Stimulated activated CD8-positive, alpha-beta memory T cell treated with anti-CD3 and anti-CD28 coated beads, Interleukin-7, amount 100 ng/mL, for 24 hours (primary cell): ENCODE measurements around the gene ZNF610.
"Not testable (repeated sequence)": the region's sequence is repeated elsewhere in the genome, so short reads cannot be mapped to it uniquely, and the experiment has no call there.

Experiments
- DNase-seq: peaks from one replicate; pipeline ENCODE4 v3.0.0-alpha.2; 2020; ENCODE audit warnings: low read depth

The ZNF610 gene

DNA sequence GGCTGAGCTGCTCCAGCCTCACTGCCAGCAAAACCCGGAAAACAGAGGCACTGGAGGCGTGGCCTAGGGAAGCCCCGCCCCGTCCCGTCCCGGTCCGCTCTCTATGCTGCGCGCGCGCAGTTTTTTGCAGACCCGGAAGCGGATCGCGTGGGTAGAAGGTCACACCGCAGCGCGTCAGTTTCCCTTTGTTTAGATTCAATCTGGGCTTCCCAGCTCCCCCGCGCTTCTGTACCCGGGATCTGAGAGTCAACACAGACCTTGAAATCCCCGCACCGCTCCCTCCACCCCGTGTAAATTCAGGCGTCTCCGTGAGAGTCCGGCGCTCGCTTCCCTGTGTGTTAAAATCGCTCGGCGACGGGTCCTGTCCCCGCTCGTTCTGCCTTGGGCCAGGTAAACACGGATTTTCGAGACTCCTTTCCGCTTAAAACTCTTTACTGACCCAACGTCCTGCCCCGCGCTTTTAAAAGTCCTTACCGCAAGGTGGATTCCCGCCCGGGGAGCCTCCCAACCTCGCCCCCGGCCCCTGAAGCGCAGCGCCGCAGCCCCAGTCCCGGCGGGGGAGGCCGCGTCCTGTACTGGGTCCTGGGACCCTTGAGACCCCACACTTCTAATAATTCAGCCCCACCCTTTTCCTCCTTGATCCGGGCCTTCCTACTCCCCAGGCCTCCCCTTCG is at the start of gene ZNF610:
ZNF610 (plus strand) TSS at position 127 of the 674 bp plus-strand sequence. CDS start 12,930 bp downstream, outside the sequence.
- peak; percentile 82 for DNase-seq

DNA sequence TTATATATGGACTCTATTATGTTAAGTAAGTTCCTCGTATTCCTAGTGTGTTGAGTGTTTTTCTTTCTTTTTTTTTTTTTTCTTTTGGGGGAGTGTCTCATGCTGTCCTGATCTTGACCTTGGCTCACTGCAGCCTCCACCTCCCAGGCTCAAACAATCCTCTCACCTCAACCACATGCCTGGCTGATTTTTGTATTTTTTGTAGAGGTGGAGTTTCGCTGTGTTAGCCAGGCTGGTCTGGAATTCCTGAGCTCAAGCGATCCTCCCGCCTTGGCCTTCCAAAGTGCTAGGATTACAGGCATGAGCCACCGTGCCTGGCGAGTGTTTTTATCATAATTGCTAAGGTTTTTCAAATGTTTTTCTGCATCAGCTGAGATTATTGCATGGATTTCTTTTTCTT is 49.8 kb upstream of the ZNF610 start:
- DNase-seq = no peak

DNA sequence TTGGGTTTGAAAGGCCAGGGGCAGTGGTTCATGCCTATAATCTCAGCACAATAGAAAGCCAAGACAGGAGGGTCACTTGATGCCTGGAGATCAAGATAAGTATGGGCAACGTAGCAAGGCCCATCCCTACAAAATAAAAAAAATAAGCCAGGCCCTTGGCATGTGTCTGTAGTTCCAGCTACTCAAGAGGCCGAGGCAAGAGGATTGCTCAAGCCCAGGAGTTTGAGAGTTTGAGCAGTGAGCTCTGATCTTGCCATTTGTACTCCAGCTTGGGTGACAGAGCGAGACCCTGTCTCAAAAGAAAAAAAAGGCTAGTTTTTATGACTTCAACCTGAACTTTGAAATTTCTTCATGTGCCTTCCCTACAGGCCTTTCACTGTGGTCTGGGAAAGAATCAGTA is 44.3 kb upstream of the ZNF610 start:
- no peak for DNase-seq

DNA sequence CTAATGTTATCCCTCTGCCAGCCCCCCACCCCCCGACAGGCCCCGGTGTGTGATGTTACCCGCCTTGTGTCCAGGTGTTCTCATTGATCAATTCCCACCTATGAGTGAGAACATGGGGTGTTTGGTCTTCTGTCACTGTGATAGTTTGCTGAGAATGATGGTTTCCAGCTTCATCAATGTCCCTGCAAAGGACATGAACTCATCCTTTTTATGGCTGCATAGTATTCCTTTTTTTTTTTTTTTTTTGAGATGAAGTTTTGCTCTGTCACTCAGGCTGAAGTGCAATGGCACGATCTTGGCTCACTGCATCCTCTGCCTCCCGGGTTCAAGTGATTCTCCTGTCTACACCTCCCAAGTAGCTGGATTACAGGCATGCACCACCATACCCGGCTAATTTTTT is 43.1 kb upstream of the ZNF610 start:
- DNase-seq = not testable (repeated sequence)

DNA sequence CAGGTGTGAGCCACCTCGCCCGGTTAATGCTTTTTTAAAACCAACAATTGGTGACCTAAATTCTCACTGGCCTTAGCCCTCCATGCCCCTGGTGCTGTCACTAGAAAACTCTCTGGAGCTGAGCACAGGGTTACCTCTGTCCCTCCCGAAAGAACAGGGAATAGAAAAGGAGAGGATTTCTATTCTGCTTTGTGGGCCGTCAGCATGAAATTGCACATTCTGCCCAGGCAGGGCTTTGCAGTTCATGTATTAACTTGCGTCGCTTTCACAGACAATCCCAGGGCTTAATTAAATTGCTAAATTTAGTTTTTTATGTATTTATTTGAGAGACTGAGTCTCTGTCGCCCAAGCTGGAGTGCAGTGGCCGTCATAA is 39.7 kb upstream of the ZNF610 start:
- DNase-seq = no peak

DNA sequence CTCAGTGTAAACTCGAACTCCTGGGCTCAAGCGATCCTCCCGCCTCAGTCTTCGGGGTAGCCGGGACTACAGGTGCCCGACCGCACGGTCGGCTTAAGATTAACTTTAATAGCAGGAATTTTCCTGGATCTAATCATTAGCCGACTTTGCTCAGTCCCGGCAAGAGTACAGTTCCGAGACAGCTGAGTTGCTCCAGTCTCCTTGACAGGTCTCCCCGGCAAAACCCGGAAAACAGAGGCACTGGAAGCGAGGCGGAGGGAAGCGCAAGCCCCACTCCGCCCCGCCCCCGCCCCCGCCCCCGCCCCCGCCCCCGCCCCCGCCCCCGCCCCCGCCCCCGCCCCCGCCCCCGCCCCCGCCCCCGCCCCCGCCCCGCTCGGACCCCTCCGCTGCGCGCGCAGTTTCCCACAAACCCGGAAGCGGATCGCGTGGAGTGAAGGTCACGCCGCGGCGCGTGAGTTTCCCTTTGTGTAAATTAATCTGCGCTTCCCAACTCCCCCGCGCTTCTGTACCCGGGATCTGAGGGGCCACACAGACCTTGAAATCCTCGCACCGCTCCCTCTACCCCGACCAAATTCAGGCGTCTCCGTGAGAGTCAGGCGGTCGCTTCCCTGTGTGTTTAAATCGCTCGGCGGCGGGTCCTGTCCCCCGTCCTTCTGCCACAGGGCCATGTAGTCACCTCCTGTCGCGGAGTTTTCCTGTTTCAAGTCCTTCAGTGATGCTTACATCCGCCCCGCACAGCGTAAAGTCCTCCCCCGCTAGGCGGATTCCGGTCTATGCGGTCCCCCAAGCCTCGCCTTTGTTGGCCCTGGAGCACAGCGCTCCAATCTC is 39.1 kb upstream of the ZNF610 start, which contains the start of gene ZNF480:
ZNF480 (plus strand) TSS at position 397 of the 828 bp plus-strand sequence. CDS start 3,244 bp downstream, outside the sequence.
- DNase-seq = peak; percentile 64

DNA sequence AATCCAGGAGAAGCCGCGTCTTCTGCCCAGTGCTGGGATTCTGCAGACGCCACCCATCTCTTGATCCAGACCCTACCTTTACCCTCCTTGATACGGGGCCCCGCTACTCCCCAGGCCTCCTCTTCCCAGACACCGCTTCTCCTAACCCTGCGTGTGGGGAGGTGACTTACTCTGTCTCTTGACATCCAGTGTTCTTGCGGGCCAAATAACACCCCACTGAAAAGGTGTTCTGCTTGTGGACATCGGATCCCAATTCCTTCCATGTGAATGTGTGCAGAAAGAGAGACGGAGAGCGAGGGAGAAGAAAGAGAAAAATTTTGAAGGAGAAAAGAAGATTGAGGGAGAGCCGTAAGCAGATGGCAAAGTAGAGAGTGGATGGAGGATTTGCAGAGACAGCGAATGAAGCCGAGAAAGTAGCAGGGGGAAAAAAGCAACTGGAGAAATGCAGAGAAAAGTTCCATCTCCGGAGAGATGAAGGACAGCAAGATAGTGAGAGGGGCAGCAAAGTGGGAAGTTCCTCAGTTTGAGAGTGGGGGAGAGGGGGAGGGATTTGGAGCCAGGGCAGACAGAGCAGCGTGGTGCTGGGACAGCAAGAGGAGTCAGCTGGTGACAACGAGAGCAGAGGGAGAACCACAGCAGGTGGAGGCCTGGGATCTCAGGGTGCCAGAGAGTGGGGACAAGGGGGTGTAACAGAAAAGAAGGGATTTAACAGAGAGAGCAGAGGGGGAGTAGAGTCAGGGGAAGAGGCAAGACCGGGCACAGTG is 38.3 kb upstream of the ZNF610 start:
- no peak for DNase-seq

DNA sequence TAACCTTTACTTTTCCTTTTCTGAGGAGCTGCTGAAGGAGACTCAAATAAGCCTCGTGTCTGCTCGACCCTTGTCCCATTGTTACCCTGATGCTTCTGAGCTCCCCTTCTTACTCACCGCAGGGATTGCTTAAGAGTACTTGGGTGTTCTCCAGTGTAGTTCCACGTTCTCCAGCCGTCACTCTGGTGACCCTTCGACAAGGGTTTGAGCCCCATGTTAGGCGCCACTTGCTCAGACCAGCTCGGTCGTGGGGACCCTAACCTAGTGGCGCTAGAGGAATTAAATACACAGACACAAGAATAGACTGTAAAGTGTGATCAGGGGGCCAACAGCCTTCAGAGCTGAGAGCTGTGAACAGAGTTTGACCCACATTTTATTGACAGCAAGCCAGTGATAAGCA is 28.8 kb upstream of the ZNF610 start:
- no peak for DNase-seq

DNA sequence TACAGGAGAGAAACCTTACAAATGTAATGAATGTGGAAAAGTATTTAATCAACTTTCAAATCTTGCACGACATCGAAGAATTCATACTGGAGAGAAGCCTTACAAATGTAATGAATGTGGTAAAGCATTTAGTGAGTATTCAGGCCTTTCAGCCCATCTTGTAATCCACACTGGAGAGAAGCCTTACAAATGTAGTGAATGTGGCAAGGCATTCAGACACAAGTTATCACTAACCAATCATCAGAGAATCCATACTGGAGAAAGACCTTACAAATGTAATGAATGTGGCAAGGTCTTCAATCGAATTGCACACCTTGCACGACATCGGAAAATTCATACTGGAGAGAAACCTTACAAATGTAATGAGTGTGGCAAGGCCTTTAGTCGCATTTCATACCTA is 13.6 kb upstream of the ZNF610 start:
- DNase-seq = no peak

DNA sequence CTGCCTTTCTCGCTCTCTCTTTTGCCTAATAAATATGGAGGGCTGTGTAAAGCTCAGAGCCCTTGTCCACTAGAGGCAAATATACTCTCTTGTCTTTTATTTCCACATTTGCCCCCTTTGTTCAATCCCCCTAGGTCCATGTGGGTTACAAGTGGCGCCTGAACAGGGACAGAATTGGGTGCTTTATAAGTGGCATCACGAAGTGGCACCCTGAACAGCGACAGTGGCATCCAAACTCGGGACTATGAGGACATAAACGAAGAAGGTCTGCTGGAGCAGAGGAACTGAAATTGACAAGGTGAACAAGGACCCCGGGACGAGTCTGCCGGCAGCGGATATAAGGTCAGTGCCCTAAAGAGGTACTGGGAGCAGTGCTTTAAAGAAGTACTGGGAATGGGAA is 4.3 kb upstream of the ZNF610 start:
- DNase-seq = no peak

DNA sequence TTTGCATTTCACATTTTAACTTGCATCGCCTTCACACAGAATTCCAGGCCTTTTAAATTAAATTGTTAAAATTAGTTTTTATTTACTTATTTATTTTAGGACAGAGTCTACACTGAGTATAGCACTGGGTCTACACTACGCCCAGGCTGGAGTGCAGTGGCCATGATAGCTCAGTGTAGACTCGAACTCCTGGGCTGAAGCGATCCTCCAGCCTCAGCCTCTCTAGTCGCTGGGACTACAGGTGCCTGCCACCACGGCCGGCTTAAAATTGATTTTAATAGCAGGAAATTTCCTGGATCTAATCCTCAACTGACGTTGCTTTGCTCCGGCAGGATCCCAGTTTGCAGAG is 301 bp upstream of the ZNF610 start:
- no peak for DNase-seq

DNA sequence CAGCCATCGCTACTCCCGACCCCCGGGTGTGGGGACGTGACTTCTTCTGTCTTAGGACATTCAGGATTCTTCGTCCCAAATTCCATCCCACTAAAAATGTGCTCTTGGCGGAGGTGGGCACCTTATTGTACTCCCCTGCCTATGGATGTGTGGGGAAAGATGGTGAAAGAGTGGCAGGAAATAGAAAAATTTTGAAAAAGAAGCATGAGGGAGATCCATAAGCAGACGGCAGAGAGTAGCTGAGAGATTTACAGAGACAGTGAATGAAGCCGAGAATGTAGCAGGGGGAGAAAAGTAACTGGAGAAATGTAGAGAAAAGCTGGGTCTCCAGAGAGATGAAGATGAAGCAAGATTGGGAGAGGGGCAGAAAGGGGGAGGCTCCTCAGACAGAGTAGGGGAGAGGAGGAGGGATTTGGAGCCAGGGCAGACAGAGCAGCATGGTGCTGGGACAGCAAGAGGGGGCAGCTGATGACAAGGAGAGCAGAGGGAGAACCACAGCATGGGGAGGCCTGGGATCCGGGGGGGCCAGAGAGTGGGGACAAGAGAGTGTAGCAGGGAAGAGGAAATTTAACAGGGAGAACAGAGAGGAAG is 843 bp downstream of the ZNF610 start:
- no peak for DNase-seq

DNA sequence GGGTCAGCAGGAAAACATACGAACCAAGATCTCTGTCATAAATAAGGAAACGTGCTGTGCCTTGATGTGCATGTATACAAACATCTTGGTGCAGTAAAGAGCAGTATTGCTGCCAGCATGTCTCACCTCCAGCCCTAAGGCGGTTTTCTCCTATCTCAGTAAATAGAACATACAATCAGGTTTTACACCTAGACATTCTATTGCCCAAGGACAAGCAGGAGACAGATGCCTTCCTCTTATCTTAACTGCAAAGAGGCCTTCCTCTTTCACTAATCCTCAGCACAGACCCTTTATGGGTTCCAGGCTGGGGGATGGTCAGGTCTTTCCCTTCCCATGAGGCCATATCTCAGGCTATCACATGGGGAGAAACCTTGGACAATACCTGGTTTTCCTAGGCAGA is 3.0 kb downstream of the ZNF610 start:
- DNase-seq = not testable (repeated sequence)

DNA sequence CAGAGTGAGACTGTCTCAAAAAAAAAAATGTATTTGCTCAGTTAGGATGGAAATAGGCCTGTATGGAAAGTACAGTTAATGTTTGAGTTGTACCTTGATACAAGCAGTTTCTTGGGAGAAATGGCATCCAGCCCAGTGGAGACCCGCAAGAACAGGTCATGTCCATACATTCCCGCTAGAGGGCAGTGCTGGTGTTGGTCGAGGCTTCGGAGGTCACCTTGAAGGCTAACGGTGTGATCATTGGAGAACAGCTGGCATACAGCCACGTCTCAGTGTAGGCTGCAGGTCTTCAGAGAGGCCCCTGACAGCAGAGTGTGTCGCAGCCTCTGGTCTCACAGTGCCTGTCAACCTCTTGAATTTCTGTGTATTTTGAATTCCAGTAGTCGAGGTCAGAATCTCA is 7.5 kb downstream of the ZNF610 start:
- no peak for DNase-seq

DNA sequence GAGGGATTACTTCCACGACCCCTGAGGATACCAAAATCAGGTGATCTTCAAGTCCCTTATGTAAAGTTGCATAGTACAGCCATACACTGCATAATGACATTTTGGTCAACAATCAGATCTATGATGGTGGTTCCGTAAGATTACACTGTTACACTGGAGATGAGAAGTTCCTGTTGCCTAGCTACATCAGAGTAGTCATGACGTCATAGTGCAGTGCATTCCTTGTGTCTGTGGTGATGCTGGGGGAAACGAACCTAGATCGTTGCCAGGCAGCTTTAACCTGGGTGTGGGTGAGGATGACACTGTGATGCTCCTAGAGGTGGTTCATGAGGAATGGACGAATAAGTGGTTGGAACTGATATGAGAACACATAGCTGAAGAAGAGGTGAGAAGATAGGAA is 9.1 kb downstream of the ZNF610 start:
- no peak for DNase-seq

DNA sequence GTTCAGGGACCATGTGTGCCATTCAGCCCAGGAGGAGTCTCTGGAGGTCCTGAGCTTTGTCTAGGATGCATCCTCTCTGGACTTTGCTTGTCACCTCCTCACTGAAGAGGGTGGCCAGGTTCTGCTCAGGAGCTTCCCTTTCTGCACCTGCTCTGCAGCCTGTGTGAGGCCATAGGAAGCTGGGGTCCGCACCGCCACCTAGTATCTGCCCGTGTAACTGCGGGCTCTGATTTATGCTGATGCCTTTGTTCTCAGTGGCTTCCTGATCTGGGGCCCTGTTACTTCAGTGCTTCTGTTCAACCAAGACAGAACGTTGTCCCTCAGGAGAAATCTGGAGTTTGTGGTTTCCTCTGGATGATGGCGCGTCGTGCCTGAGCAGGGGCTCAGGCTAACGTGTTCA is 15.5 kb downstream of the ZNF610 start:
- DNase-seq = no peak

DNA sequence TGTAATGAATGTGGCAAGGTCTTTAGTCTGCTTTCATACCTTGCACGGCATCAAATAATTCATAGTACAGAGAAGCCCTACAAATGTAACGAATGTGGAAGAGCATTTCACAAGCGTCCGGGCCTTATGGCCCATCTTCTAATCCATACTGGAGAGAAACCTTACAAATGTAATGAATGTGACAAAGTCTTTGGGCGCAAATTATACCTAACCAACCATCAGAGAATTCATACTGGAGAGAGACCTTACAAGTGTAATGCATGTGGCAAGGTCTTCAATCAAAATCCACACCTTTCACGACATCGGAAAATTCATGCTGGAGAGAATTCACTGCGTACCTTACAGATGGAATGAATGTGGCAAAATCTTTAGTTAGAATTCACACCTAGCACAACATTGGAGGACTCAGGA is 30.4 kb downstream of the ZNF610 start:
- no peak for DNase-seq

DNA sequence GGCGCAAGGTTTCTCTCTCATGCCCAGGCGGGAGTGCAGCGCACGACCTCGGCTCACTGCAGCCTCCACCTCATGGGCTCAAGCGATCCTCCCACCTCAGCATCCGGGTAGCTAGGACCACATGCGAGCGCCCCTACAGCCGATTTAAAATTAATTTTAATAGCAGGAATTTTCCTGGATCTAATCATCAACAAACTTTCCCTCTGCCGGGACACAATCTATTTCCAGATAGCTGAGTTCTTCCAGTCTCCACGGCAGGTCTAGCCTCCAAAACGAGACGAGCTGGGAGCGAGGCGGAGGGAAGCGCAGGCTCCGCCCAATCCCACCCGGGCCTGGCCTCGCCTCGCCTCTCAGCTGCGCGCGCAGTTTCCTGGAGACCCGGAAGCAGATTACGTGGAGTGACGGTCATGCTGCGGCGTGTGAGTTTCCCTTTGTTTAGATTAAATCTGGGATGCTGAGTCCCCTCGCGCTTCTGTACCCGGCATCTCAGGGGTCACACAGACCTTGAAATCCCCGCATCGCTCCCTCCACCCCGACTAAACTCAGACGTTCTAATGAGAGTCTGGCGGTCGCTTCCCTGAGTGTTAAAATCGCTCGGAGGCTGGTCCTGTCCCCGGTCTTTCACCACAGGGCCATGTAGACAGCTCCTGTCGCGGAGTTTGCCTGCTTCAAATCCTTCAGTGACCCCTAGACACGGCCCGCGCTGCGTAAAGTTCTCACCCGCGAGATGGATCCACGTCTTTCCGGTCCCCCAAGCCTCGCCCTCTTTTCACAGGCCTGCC is 33.7 kb downstream of the ZNF610 start, which contains the start of gene ZNF880:
ZNF880 (plus strand) TSS at position 365 of the 782 bp plus-strand sequence; CDS start at position 408, 43 bp downstream.
- DNase-seq = peak; percentile 90

DNA sequence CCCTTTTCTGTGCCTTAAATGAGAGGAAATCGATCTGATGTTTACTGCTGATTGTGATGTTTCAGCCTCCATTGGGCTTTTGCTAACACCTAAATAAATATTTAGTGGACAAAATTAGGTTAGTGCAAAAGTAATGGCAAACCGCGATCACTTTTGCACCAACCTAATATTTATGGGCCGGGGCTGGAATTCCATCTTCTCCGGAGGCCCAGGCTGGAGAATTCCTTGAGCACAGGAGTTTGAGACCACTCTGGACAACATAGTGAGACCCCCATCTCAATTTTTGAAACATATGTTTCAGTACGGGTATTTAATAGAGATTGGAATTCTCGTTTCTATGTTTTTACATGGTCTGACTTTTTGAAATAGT is 34.3 kb downstream of the ZNF610 start:
- DNase-seq = no peak

DNA sequence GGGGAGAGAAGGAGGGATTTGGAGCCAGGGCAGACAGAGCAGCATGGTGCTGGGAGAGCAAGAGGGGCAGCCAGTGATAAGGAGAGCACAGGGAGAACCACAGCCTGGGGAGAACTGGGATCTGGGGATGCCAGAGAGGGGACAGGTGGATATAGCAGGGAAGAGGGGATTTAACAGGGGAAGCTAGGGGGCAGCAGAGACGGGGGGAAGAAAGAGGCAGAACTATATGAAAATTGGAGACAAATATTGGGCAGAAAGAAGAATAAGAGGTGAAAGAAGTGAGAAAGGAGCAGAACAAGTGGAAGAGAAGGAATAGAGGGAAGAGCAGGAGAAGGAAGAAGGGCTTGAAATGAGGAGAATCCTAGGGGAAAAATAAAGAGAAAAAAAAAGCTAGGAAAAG is 55.1 kb downstream of the ZNF610 start:
- no peak for DNase-seq

DNA sequence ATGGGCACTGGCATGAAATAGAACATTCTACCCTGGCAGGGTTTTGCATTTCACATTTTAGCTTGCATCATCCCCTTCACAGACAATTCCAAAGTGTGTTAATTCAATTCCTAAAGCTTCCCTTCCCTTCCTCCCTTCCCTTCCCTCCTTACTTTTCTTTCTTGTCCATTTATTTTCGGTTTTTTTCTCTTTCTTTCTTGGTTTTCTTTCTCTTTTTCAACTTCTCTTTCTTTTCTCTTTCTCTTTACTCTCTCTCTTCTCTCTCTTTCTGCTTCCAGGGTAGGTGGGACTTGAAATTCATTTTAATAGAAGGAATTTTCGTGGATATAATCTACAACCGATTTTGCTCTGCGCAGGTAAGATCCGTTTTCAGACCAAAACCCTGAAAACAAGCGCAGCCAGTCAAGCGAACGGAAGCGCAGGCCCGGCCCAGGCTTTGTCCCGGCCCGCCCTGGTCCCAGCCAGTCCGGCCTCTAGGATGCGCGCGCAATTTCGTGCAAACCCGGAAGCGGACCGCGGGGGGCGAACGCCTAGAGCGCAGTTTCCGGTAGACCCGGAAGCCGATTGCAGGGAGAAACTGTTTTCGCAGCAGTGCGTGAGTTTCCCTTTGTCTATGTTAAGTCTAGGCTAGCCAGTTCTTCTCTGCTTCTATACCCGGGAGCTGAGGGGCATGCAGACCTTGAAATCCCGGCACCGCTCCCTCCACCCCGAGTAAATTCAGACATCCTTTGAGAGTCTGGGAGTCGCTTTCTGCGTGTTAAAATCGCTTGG is 61.5 kb downstream of the ZNF610 start, which contains the start of gene ZNF528:
ZNF528 (plus strand) TSS at position 540 of the 771 bp plus-strand sequence. CDS start 4,165 bp downstream, outside the sequence.
- DNase-seq = peak; percentile 96
